HepG2 (cell line): ENCODE measurements around the gene NCKAP5L. TPM values are rescaled to one million over a fixed set of nuclear protein-coding genes. Genes with fewer than 3 reads are reported as not detected.

ENCODE experiments used
- DMAP1 ChIP-seq: IDR thresholded peaks from 2 replicates; pipeline ENCODE4 v1.6.1; 2016
- EHMT2 ChIP-seq: fragments of 200-600 bp; sonication (generic); IDR thresholded peaks from 2 replicates; pipeline ENCODE4 v1.7.0; 2017; ENCODE audit warnings: antibody characterized with exemption, low read depth, low read length, borderline replicate concordance
- HDAC6 ChIP-seq: fragments of 200-600 bp; sonication (generic); IDR thresholded peaks from 2 replicates; pipeline ENCODE4 v1.7.0; 2017; ENCODE audit warnings: mild to moderate bottlenecking, antibody characterized with exemption, low read length, low read depth
- HOXA9 ChIP-seq: sonication (generic); formaldehyde crosslinking; IDR thresholded peaks from 2 replicates; pipeline ENCODE4 v1.8.1; 2022; ENCODE audit warnings: missing genetic modification reagents, mild to moderate bottlenecking, moderate library complexity, borderline replicate concordance
- KDM5A ChIP-seq: fragments of 200-600 bp; sonication (generic); IDR thresholded peaks from 2 replicates; pipeline ENCODE4 v1.7.0; 2018; ENCODE audit warnings: antibody characterized with exemption, mild to moderate bottlenecking, low read length, borderline replicate concordance
- KLF11 ChIP-seq: IDR thresholded peaks from 2 replicates; pipeline ENCODE4 v1.6.1; 2016; ENCODE audit warnings: missing compliant biosample characterization
- MYNN ChIP-seq: sonication (generic); formaldehyde crosslinking; IDR thresholded peaks from 2 replicates; pipeline ENCODE4 v1.4.0; 2020; ENCODE audit warnings: mild to moderate bottlenecking, low read depth, missing genetic modification reagents
- NFIB ChIP-seq: sonication (generic); formaldehyde crosslinking; IDR thresholded peaks from 2 replicates; pipeline ENCODE4 v1.9.0; 2021; ENCODE audit warnings: missing genetic modification reagents, mild to moderate bottlenecking, borderline replicate concordance
- PAF1 ChIP-seq: IDR thresholded peaks from 2 replicates; pipeline ENCODE4 v1.6.1; 2016; ENCODE audit warnings: missing genetic modification reagents, missing compliant biosample characterization
- PHF8 ChIP-seq: sonication (generic); formaldehyde crosslinking; IDR thresholded peaks from 2 replicates; pipeline ENCODE4 v1.5.0; 2020; ENCODE audit warnings: missing genetic modification reagents
- RFX3 ChIP-seq: IDR thresholded peaks from 2 replicates; pipeline ENCODE4 v1.6.1; 2016; ENCODE audit warnings: missing biosample characterization, missing genetic modification reagents
- RXRA ChIP-seq: sonication (generic); formaldehyde crosslinking; IDR thresholded peaks from 2 replicates; pipeline ENCODE4 v1.5.1; 2020; ENCODE audit warnings: missing genetic modification reagents
- SRSF1 ChIP-seq: fragments of 200-400 bp; formaldehyde crosslinking; optimal IDR thresholded peaks from 2 replicates; pipeline ENCODE3; 2017; ENCODE audit warnings: mild to moderate bottlenecking, low read depth, low read length, moderate library complexity
- TBP ChIP-seq: sonication (generic); formaldehyde crosslinking; IDR thresholded peaks from 2 replicates; pipeline ENCODE4 v1.5.0; 2020; ENCODE audit warnings: missing genetic modification reagents
- ZNF451 ChIP-seq: sonication (generic); formaldehyde crosslinking; IDR thresholded peaks from 2 replicates; pipeline ENCODE4 v1.5.0; 2020; ENCODE audit warnings: mild to moderate bottlenecking, missing genetic modification reagents
- ZNF543 ChIP-seq: sonication (generic); formaldehyde crosslinking; IDR thresholded peaks from 2 replicates; pipeline ENCODE4 v1.4.0; 2020; ENCODE audit warnings: mild to moderate bottlenecking, missing genetic modification reagents
- ZNF563 ChIP-seq: sonication (generic); formaldehyde crosslinking; IDR thresholded peaks from 2 replicates; pipeline ENCODE4 v1.8.0; 2022; ENCODE audit warnings: mild to moderate bottlenecking, moderate library complexity, missing genetic modification reagents
- ZNF616 ChIP-seq: sonication (generic); formaldehyde crosslinking; IDR thresholded peaks from 2 replicates; pipeline ENCODE4 v1.5.0; 2020; ENCODE audit warnings: low read depth, mild to moderate bottlenecking, missing genetic modification reagents
- polyA plus RNA-seq, 8 experiments: library from polyadenylated mRNA; depleted of rRNA in 3 of 8; stranded (reverse) in 7 of 8; unstranded in 1 of 8; fragments of >200 nt; fragmentation: Illumina TruSeq in 4 of 8; extraction: Trizol in 4 of 8; gene quantifications; 2 replicates each; pipeline versions ENCODE4 v1.2.1 to v1.2.3, GENCODE V29; 2011 to 2016; ENCODE audit warnings: low read depth in 4 of 8, missing spikeins in 1 of 8, mixed read lengths in 1 of 8; ENCODE audit not compliant: insufficient read depth in 1 of 8
- total RNA-seq, 5 experiments: library from RNA; depleted of rRNA; stranded (reverse); fragments of >200 nt; fragmentation: Illumina TruSeq; extraction: Trizol; gene quantifications; 2 replicates each; pipeline ENCODE4 v1.2.3, GENCODE V29; 2016; ENCODE audit warnings: low read depth in 1 of 5
- TF ChIP-seq, protein P1 (sequence below): IDR thresholded peaks from 2 replicates; pipeline ENCODE4 v1.6.1; 2012; ENCODE audit warnings: inconsistent platforms
- TF ChIP-seq, protein P2 (sequence below): IDR thresholded peaks from 2 replicates; pipeline ENCODE4 v1.6.1; 2016; ENCODE audit warnings: missing biosample characterization, missing genetic modification reagents, low read depth
- TF ChIP-seq, protein P3 (sequence below): sonication (generic); formaldehyde crosslinking; IDR thresholded peaks from 2 replicates; pipeline ENCODE4 v1.8.1; 2023; ENCODE audit warnings: mild to moderate bottlenecking, inconsistent platforms, moderate library complexity, missing genetic modification reagents, borderline replicate concordance
- TF ChIP-seq, protein P4 (sequence below): IDR thresholded peaks from 2 replicates; pipeline ENCODE4 v1.6.1; 2018; ENCODE audit warnings: missing genetic modification reagents
- TF ChIP-seq, protein P5 (sequence below): sonication (generic); formaldehyde crosslinking; IDR thresholded peaks from 2 replicates; pipeline ENCODE4 v1.4.0; 2020; ENCODE audit warnings: mild to moderate bottlenecking, missing genetic modification reagents
- TF ChIP-seq, protein P6 (sequence below): sonication (generic); formaldehyde crosslinking; IDR thresholded peaks from 2 replicates; pipeline ENCODE4 v1.5.0; 2020; ENCODE audit warnings: missing genetic modification reagents

The NCKAP5L gene
- total and polyA plus RNA-seq, 2 of the 13 experiments (the other 11 are each of a cell fraction or from before 2014, with no cell fraction given): 4.1 to 9.0 TPM

DNA sequence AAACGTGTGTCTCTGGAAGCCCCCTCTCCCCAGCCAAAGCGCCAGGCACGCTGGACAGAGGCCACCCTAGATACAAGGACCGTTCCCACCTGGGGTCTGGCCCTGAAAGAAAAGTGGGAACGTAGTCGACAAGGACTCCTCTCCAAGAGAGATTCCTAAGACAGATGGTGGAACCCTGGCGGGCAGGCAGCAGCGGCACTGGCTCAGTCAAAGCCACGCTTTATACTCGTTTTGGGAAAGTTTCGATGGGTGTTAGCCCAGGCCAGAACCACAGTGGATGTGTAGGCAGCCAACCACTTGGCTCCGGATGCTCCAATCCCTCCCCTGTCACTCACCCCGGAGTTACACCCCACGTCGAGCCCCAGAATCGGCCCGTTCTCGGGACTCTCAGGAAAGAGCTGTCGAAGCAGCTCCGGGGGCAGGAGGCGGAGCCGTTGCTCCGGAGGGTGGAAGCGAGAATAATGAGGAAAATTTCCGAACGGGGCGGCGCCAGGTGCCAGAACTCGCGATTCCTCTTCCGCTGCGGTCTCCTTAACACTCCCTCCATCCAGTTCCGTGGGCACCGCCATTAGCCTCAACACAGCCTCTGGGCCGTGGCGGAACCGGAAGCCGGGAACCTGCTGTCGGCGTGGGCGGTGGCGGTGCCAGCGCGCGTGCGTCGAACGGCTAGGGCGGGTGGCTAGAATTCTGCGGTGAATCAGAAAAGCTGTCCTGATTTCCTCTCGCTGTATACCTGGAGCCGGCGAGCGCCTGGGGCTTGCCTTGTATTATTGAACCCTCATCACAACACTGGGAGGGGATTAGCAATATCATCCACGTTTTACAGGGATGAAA, 14.5 kb upstream of the NCKAP5L start, which contains the start of gene BCDIN3D (continued):
- TF ChIP-seq HOXA9 (CRISPR knock-in tag) (no peak), DMAP1 (peak; percentile 84), ZNF563 (CRISPR knock-in tag) (peak; percentile 57; the same call in 1 of the 2 replicates), RFX3 (CRISPR knock-in tag) (no peak), TBP (CRISPR knock-in tag) (no peak), ZNF543 (CRISPR knock-in tag) (peak; percentile 55; the same call in 1 of the 2 replicates), KLF11 (CRISPR knock-in tag) (peak; percentile 70; the same call in 1 of the 2 replicates), MYNN (CRISPR knock-in tag) (no peak), RXRA (CRISPR knock-in tag) (peak; percentile 32), ZNF451 (no peak), PAF1 (CRISPR knock-in tag) (no peak), HDAC6 (no peak), KDM5A (no peak), SRSF1 (peak; percentile 49), ZNF616 (peak; percentile 41; the same call in 1 of the 2 replicates), PHF8 (peak; percentile 88), EHMT2 (no peak), NFIB (CRISPR knock-in tag) (no peak)
- TF ChIP-seq, protein P1, sequence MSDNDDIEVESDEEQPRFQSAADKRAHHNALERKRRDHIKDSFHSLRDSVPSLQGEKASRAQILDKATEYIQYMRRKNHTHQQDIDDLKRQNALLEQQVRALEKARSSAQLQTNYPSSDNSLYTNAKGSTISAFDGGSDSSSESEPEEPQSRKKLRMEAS: peak; percentile 89
- TF ChIP-seq, protein P2, sequence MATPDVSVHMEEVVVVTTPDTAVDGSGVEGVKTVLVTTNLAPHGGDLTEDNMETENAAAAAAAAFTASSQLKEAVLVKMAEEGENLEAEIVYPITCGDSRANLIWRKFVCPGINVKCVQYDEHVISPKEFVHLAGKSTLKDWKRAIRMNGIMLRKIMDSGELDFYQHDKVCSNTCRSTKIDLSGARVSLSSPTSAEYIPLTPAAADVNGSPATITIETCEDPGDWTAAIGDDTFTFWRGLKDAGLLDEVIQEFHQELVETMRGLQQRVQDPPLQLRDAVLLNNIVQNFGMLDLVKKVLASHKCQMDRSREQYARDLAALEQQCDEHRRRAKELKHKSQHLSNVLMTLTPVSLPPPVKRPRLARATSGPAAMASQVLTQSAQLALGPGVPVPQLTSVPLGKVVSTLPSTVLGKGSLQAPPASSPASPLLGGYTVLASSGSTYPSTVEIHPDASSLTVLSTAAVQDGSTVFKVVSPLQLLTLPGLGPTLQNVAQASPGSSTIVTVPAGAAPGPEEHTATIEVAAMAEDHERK: no peak
- TF ChIP-seq, protein P3, sequence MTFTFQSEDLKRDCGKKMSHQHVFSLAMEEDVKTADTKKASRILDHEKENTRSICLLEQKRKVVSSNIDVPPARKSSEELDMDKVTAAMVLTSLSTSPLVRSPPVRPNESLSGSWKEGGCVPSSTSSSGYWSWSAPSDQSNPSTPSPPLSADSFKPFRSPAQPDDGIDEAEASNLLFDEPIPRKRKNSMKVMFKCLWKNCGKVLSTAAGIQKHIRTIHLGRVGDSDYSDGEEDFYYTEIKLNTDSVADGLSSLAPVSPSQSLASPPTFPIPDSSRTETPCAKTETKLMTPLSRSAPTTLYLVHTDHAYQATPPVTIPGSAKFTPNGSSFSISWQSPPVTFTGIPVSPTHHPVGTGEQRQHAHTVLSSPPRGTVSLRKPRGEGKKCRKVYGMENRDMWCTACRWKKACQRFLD (CRISPR knock-in tag): 0 out of 2 replicates have a peak, but pooled peaks have one; percentile 78
- TF ChIP-seq, protein P4, sequence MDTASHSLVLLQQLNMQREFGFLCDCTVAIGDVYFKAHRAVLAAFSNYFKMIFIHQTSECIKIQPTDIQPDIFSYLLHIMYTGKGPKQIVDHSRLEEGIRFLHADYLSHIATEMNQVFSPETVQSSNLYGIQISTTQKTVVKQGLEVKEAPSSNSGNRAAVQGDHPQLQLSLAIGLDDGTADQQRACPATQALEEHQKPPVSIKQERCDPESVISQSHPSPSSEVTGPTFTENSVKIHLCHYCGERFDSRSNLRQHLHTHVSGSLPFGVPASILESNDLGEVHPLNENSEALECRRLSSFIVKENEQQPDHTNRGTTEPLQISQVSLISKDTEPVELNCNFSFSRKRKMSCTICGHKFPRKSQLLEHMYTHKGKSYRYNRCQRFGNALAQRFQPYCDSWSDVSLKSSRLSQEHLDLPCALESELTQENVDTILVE (CRISPR knock-in tag): no peak; the same call in 1 of the 2 replicates
- TF ChIP-seq, protein P5, sequence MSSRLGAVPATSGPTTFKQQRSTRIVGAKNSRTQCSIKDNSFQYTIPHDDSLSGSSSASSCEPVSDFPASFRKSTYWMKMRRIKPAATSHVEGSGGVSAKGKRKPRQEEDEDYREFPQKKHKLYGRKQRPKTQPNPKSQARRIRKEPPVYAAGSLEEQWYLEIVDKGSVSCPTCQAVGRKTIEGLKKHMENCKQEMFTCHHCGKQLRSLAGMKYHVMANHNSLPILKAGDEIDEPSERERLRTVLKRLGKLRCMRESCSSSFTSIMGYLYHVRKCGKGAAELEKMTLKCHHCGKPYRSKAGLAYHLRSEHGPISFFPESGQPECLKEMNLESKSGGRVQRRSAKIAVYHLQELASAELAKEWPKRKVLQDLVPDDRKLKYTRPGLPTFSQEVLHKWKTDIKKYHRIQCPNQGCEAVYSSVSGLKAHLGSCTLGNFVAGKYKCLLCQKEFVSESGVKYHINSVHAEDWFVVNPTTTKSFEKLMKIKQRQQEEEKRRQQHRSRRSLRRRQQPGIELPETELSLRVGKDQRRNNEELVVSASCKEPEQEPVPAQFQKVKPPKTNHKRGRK (CRISPR knock-in tag): no peak
- TF ChIP-seq, protein P6, sequence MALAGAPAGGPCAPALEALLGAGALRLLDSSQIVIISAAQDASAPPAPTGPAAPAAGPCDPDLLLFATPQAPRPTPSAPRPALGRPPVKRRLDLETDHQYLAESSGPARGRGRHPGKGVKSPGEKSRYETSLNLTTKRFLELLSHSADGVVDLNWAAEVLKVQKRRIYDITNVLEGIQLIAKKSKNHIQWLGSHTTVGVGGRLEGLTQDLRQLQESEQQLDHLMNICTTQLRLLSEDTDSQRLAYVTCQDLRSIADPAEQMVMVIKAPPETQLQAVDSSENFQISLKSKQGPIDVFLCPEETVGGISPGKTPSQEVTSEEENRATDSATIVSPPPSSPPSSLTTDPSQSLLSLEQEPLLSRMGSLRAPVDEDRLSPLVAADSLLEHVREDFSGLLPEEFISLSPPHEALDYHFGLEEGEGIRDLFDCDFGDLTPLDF (CRISPR knock-in tag): no peak
